Stimulated activated CD8-positive, alpha-beta memory T cell treated with anti-CD3 and anti-CD28 coated beads, Interleukin-7, amount 100 ng/mL, for 1 hour (primary cell): ENCODE data around the gene UBALD1.

Source experiments
- DNase-seq, 2 donors: peaks; one replicate each; pipeline ENCODE4 v3.0.0-alpha.2; 2020; ENCODE audit warnings: low read depth in 2 of 2

UBALD1 gene

DNA sequence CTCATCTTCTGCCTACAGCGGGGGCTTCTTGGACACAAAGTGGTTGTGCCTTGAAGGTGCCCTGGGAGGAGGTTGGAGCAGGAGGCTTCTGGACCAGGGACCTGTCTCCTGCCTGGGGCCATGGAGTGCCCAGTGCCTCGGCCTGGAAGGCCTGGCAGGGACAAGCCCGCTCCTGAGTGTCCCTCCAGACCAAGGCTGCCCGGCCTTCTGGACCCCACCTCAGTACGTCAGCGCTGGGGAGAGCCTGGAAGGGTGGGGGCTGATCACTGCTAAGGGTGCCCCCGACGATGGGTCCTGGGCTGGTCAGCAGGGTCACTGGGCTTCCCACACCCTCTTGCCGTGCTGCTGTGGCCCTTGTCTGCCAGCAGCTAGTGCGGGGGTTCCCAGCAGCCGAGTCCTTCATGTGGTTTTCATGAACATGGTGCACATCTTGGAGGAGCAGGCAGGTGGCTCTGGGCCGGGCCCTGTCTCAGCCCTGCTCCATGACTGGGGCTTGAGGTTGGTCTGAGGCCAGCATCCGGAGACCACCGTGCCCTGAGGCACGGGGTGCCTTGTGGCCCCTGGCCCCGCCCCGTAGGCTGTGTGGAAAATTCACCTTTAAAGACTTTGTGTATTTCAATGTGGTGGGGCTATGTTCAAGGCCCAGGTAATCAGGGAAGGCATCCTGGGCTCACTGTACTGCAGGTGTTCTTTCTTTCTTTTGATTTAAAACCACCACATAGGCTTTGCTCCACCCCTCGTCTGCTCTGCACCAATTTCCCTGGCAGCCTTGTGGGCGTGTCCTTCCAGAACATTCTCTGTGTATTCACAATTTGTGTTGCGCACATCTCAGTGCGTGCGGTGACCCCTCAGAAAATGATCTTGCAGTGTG is 32.3 kb upstream of the UBALD1 start:
- DNase-seq: no peak

GRCh38 chr16:4641895-4642294 is 27.2 kb upstream of the UBALD1 start:
- DNase-seq: no peak

DNA sequence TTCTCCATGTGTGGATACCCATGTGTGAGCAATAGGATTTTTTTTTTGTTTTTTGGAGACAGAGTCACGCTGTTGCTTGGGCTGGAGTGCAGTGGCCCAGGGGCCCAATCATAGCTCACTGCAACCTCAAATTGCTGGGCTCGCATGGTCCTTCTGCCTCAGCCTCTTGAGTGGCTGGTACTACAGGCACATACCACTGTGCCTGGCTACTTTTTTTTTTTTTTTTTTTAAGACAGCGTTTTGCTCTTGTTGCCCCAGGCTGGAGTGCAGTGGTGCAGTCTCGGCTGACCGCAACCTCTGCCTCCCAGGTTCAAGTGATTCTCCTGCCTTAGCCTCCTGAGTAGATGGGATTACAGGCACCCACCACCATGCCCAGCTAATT is 26.6 kb upstream of the UBALD1 start:
- DNase-seq: no peak

- no peak for DNase-seq
Measured at GRCh38 chr16:4640572-4641305, 26.1 kb upstream of the UBALD1 start.

DNA sequence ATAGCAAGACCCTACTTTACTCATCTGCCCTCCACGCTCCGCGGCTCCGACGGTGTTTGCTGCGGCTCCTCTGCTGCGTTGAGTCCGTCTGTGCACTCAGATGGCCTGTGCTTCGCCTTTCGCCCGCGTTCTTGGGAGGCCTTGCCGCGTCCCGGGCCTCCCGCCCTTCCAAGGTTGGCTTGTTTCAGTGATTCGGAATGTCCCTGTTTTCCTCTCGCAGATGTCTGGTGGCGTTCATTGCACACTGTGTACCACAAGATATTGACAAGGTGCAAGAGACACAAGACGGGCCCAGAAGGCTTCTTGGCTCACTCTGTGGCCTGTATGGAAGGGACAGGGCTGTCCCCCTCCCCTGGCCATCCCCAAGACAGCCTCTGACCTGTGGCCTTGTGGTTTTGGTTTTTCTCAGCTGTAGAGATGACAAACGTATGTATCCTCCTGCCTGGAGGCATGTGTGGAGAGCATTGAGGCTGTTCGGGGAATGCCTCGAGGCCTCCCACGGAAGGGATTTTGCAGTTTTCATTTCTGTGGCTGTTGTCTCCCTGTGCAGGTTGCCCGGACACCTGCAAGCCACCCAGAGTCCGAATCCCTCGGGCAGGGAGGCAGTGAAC is 25.3 kb upstream of the UBALD1 start:
- DNase-seq: no peak

DNA sequence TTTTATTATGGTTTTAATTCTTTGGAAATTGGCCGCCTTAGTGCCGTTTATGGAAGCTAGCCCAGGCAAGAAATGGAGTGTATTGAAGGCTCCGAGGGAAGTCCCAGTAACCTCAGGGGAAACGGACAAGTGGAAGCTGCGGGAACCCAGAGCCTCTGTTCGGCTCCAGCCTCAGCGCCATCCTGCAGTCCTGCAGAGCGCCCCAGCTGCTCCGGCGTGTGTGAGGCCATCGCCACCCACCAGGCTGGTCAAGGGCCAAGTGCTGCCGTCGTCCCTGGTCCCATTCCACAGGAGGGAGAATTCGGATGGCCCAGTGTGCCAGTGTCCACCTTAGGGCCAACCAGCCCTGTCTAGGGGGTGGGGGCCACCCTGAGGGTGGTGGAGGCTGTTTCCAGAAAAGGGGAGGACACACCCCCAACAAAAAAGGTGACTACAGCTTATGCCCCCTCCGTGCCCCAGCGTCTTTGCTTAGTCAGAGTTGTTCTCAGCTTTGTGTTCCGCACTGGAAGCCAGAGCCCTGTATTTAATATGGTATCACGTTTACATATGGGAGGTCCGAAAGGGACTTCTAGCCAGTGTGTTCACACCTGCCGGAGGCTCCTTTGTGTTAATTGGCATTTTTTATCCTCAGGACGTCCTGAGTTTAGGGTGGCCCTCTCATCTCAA is 22.9 kb upstream of the UBALD1 start:
- no peak for DNase-seq

DNA sequence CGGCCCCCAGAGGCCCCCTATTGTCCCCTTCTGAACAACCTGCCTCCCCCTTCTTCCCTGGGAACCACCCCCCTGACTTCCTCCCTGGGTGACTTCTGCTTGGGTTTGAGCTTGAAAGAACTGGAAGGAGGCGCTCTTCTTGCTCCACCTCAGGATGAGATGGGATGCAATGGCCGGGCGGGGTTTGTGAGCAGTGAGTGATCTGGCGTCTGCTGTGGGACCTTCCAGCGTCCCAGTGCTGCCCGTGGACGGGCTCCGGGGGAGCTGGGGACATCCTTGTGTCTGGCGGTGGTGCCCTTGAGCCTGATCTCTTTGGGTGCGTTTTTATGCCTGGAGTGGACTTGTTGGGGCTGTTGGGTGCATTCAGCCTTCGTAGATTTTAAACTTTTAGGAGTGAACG is 21.5 kb upstream of the UBALD1 start:
- no peak for DNase-seq

DNA sequence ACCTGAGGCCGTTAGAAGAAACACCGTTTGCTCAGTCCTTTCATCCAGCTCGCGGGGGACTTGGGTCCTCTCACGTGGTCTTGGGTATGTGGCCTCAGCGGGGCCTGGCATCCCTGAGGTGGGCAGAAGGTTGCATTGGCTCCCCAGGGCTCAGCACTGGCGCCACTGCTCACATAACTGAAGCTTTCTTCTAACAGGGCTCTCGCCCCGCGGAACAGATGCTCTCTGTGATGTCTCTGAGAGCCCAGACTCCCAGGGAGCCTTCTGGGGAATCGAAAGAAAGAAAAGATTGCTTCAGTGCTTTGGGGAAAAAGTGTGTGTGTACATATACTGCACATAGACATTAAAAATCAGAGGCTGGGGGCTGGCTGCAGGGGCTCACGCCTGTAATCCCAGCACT is 20.1 kb upstream of the UBALD1 start:
- DNase-seq: no peak

DNA sequence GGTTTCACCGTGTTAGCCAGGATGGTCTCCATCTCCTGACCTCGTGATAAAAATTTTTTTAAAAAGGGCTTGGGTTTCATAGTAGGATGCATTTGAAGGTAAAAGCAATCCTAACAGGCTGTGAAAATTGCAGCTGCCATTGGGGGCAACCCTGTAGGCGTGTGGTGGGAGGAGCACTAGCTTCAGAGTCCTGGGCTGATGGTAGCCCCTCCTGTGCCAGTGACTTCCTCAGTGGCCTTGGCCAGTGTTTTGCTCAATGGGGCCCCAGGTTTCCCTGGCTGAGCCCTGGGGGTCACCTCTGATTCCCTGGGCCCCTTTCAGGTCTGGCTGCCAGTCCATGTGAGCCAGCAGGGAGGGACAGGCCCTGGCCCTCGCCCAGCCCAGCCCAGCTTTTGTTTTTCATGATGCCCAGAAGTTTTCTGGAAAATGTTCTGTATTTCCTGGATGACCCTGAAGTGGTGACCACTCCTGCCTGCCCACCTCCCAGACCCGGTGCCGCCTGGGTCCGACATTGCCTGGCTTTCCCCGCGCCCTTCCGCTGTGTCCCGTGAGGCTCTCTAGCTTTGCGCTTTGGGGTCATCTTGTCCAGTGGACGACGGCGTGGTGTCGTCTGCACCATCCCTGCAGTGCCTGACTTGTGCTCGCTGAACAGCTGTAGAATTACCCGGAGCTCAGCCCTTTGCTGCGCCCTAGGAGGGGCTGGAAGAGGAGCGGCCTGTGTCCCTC is 19.4 kb upstream of the UBALD1 start:
- DNase-seq: no peak

GRCh38 chr16:4631444-4631843 is 16.8 kb upstream of the UBALD1 start:
- no peak for DNase-seq

DNA sequence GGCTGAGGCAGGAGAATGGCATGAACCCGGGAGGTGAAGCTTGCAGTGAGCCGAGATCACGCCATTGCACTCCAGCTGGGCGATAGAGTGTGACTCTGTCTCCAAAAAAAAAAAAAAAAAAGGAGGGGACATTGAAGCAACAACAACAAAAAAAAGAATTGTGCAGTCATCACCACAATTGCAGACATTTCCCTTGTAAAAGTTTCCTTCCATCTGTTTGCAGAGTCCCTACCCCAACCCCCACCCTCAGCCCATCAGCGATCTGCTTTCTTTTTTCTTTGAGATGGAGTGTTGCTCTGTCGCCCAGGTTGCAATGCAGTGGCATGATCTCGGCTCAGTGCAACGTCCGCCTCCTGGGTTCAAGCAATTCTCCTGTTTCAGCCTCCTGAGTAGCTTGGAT is 13.6 kb upstream of the UBALD1 start:
- DNase-seq: no peak

- no peak for DNase-seq
Measured at GRCh38 chr16:4626396-4626795, 11.7 kb upstream of the UBALD1 start.

GRCh38 chr16:4625560-4626159 is 11.0 kb upstream of the UBALD1 start:
- no peak for DNase-seq

GRCh38 chr16:4624827-4625559 is 10.3 kb upstream of the UBALD1 start:
- DNase-seq: peak in 1 of 2 donors; percentile 41

DNA sequence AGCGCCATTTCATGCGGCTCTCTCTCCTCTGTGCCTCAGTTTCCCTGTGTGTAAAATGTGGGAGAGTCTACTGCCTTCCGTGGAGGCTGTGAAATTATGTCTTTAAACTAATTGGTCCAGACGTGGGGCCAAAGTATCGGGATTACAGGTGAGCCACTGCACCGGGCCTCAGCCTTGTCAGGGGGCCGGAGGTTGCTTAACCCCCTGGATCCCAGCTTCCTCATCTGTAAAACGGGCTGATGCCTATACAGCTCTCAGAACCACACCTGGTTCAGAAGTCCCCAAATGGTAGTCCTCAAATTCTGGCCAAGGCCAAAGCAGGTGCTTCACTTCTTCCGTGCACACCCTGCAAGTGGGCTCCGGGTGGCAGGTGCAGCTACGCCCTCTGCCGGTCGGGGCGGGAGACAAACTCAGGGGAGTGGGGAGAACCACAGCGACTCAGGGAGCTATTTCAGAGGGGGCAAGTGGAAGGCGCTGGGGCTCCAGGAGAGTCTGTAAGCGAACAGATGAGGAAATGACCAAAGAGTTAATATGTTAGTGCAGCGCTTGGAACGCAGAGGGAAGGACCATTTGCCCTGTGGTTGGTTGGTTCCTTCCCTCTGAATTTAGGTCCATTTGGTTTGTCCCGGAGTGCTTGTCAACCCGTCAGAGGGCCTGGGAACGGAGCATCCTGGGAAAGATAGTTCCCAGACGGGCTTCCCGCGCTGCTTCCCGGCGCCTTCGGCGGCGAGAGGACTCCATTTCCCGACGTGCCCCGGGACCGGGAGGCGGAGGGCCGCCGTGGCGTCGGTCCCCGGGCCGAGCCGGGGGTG is 9.5 kb upstream of the UBALD1 start, which contains the start of gene MGRN1:
TSS of gene MGRN1 (plus strand) at position 812 of the 812 bp plus-strand sequence. CDS start 135 bp downstream, outside the sequence.
- peak; percentile 78 to 79 for DNase-seq

GRCh38 chr16:4623593-4623992 is 8.9 kb upstream of the UBALD1 start:
- no peak for DNase-seq

DNA sequence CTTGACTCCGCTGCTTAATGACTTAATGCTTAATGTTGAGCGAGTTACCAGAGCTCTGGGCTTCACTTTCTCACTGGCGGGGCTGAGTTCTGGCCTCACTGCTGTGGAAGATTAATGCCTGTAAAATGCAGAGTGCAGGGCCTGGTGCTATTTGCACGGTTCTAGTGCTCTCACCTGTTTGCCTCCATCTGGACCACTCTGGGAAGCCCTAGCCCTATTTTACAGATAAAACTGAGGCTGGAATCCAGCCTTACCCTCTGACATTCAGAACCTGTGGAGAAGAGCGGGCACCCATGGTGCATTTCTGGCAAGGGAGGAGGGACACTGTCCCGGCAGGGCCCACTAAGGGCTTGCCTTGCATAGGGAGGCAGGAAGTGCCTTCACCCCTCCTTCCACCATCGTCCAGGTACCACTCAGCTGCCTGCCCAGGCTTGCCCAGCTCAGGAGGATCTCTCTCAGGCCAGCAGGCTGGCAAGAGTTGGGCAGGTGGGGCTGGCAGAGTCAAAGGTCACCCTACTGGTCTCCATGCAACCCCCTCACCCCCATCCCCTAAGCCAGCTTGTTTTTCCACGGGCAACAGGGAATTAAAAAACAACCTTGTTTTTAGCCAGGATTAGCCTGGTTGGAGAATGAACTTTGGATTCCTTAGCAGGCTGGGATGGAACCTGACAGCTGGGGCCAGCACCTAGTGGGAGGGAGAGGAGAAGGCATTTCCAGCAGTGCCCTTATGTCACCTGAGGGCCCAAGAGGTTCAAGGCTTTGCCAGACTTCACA is 4.1 kb upstream of the UBALD1 start:
- no peak for DNase-seq

GRCh38 chr16:4617880-4618279 is 3.2 kb upstream of the UBALD1 start:
- no peak for DNase-seq
